Stimulated activated CD4-positive, alpha-beta T cell treated with anti-CD3 and anti-CD28 coated beads, Interleukin-1b, Interleukin-23, amount 100 ng/mL, for 1 hour (primary cell): ENCODE measurements around the gene SIMC1.
A peak's percentile ranks its signal among the peaks of the same experiment; 100 is the strongest.
"Not testable (repeated sequence)": the region's sequence is repeated elsewhere in the genome, so short reads cannot be mapped to it uniquely, and the experiment has no call there.

Experiments used
- DNase-seq, 2 donors: peaks; one replicate each; pipeline ENCODE4 v3.0.0-alpha.2; 2020; ENCODE audit warnings: low read depth in 2 of 2

Gene SIMC1

DNA sequence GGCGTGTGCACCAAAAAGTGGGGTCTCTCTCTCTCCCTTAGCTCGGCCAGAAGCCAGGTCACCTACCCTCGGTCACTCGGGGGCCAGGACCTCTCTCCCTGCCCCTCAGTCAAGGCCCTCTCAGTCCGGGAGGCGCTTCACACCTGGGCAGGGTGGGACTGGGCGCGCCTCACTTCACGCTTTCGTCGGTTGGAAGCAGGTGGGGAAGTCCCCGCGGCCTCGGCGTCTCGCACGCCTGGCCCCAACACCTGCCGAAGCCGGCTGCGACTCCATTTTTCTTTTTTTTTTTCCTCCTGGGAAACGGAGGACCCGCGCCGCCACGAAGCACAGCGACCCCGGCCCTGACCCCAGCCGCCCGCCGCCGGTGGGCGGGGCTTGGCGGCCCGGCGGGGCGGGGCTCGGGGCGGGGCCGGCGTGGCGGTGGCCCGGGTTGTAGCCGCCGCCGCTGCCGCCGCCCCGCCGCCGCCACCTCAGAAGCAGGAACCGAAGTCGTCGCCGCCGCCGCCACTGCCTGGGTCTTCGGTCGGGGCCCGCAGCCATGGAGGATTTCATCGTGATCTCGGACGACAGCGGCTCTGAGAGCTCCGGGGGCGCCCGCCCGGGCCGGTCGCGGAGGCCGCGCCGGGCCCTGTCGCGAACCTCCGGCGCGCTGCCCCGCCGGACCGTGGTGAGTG lies at the start of gene SIMC1:
TSS of gene SIMC1 (plus strand) at position 454 of the 674 bp plus-strand sequence. CDS start at position 539, 85 bp downstream.
- DNase-seq, result peak in 1 of 2 donors; percentile 47

DNA sequence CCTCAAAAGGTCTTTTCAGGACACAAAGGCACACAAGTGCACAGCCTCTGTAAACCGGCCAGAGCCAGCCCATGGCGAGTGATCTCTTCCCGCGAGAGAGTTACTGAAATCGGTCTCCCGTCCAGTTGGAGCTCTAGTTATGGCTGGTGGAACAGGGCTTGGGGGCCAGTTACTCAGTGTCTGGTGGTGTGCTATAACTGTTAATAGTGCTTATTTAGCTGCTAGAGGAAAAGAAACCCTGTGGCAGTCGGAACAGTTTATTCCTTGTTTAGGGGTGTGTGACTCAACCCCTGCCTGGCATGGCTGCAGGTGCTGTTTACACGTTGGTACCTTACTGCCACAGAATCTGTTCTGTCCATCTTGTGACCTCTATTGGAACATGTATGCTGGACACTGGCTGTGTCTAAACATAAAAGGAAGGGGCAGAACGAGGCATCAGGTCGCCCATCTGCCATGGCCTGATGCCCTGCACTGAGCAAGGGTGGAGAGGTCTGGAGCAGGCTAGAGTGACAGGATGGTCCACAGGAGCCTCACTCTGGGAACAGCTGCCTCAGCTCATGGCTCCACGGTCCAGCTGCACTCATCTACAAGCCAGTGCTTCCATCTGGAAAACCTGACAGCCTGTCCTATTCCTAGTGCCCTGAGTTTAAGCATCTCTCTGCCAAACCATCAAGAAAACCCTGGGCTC lies 49.6 kb upstream of the SIMC1 start:
- no peak for DNase-seq

DNA sequence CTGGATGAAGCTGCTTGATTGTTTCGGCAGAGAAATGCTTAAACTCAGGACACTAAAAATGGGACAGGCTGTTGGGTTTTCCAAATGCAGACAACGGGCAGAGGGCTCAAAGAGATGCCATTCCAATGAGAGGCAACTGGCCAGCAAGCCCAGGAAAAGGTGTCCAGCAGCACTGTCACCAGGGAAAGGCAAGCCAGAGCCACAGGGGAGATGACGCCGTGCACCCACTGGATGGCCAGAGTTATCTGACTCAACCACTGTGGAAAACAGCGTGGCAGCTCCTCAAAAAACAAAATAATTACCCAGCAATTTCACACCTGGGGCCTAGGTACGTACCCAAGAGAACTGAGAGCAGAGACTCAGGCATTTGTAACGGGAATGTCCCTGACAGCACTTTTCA lies 48.4 kb upstream of the SIMC1 start:
- DNase-seq, result no peak

DNA sequence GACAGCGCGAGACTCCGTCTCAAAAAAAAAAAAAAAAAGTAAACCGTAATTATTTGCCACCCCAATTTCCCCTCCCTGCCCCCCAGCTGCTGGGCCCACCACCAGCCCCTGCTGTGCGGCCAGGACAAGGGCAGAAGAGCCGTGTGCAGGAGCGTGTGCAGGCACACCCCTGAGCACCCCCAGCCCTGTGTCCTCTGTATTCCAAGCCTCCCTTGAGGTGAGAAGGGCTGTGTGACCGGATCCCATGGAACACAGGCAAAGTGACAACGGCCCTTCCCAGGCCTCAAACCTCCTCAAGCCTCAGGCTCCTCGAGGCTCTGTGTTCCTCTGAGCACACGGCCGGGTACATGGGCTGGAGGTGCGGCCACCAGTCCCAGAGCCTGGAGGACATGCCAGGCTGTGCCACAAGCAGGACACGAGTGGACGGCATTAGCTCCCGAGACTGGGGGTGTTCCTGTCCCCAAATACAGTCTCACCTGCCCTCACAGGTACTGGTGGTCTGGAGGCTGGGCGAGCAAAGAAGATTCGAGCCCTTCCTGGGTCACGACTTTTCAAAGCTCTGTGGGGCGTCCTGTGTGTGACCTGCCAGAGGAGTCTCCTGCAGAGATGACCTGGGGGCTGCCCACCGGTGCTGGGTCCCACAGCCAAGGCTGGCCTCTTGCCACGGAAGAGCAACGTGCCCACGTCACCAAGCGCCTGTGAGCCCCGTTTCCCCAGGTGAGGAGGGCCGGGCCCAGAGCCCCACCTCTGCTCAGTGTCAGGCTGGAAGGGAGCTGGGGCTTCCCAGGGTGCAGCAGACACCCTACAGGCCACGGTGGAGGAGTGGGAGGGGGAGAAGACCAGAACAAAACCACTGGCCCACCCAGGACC lies 47.1 kb upstream of the SIMC1 start:
- DNase-seq, result no peak

DNA sequence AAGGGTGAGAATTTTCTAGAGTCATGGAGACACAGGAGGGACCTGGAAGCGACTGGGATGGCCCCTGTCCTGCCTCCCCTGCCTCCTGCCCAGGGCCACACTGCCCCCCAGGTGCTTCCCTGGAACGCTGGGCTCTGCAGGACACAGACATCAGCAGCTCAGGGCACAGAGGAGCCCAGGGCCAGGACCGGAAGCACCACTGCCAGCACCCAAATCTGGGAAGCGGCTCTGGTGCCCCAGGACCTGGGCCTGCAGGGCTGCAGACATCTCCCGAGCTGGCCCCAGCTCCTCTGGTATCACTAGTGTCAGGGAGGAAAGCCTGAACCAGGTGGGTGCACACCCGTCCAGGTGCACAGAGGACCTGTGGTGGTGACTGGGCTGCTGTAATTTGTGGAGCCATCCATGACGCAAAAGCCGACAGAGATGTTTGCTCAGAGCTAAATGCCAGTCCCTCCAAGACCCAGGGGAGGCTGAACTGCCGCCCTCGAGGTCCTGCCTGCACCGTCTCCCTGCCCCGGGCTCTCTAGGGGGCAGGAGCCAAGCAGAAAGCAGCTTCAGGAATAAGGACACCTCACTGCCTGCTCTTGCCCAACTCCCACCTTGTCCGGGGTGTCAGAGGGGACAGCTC lies 46.0 kb upstream of the SIMC1 start:
- no peak for DNase-seq

DNA sequence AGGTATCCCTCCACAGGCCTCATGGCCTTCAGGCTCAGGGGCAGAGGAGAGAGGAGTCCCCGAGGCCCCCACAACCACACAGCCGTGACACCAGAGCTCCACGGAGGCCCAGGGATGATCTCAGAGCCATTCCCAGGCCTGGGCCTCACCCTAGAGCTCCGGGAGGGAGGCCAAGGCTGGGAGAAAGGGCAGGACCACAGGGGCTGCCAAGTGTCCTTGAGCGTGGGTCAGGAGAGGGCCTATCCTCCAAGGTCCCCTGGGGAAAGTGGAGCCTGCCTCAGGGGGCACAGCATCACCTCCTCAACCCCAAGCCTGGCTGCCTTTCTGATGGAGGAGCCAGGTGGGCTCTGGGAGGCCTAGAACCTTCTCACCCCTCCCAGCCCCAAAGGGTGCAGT lies 45.5 kb upstream of the SIMC1 start:
- not testable (repeated sequence) for DNase-seq

DNA sequence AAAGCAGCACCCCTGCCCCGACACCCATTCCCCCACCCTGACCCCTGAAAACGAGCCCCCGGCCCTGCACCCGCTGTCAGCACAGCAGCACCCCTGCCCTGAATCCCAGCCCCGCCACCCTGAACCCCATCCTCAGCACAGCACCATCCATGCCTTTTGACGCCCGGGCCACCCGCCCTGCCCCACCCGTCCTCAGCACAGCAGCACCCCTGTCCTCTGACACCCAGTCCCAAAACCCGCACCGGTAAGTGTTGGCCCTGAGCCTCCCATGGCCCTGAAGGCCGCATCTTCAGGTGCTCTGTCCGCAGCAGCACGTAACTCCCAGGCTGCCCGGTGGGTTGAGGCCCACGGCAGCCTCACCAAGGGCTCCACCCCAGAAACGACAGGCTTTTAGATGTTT lies 44.6 kb upstream of the SIMC1 start:
- DNase-seq, result not testable (repeated sequence)

DNA sequence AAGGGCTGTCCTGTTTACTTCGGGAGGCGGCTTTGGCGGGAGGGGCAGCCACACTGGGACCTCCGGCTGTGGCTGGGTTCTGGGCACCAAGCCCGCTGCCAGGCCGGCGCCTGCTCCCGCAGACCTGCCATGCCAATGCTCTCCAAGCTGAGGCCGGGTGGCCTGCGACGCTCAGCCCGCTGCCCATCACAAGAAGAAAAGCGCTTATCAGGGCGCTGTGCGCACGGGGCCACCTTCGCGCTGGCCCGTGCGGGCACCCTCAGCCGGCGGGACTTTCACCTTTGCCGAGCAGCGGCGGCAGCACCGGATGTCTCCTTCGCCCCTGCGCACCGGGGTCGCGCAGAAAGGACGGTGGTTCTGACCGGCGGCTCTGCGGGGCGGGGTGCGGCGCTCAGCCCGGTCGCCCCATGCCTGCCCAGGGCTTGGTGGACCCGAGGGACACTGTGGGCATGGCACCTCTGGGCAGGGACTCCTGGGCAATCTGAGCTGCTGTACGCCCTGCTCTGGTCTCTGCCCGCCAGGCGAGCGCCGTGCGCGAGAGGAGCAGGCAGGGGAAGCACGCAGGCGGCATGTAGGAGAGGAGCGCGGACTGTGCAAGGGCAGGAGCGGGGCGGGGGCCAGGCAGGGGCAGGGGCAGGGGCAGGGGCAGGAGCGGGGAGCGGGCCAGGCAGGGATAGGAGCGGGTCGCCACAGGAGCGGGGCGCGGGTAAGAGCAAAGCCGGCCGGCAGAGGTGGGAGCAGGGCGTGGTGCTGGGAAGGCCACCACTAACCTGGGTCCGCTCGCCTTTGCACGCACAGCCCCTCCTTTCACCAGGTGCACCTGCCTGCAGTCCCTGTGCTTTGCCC lies 43.8 kb upstream of the SIMC1 start:
- DNase-seq, result not testable (repeated sequence)

DNA sequence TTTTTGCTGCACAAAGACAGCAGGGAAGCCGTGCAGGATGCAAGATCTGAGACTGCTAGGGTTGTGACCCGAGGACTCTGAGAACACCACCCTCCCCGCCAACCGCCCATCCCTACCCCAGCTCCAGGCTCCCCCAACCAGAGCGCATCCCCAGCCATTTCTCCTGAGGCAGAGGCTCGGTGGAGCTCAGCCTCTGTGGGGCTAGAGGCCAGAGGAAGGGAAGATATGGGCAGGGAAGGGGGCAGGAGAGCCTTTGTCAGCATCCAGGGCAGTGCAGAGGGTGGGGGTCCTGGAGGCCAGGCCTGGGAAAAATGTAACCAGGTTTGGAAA lies 43.2 kb upstream of the SIMC1 start:
- not testable (repeated sequence) for DNase-seq

DNA sequence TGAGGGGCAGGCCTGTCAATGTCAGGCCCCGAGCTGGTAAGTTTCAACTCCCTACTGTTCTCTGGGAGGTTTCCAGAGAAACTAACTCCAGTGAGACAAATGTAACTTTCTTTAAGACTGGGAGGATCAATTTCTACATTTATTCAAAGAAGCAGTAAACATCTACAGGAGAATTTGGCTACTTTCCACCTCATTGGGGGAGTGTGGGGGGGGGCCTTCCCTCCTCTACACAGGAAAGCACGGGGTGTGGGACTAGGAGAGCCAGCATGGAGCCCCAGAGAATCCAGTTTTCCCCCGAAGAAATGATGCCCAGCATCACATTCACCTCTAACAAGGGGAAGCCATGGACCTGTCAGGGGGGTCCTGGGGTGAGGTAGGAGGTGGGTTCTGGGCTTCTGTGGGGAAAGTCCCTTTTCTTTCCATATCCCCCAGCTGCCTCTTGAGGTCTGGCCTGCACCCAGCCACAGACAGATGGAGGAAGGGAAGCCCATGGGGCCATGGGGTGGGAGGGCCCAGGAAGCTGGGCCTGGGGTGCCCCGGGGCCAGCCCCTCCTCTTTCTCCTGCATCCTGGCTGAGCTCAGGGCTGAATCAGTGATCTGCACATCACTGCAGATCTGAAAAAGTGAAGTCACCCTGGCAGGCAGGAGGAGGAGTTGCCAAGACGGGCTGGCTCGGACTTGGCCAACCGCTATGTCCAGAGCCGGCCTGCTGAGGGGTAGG lies 42.6 kb upstream of the SIMC1 start:
- not testable (repeated sequence) for DNase-seq

DNA sequence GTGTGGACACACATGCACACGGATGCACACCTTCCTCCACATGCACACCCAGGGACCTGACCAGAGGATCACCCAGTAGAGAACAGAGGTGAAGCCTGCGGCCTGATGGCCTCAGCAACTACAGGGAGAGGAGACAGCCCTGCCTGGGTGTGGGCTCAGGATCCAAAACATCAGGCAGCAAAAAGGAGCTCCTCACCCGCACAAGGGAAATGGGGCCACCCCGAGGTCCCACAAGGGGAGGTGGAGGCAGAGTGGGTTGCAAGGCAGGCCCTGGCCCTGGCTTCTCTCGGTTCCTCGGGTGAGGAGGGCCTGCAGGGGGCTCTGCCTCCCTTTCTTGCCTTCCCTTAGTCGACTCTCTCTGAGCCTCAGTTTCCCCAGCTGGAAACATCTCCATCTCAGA lies 41.4 kb upstream of the SIMC1 start:
- not testable (repeated sequence) for DNase-seq

DNA sequence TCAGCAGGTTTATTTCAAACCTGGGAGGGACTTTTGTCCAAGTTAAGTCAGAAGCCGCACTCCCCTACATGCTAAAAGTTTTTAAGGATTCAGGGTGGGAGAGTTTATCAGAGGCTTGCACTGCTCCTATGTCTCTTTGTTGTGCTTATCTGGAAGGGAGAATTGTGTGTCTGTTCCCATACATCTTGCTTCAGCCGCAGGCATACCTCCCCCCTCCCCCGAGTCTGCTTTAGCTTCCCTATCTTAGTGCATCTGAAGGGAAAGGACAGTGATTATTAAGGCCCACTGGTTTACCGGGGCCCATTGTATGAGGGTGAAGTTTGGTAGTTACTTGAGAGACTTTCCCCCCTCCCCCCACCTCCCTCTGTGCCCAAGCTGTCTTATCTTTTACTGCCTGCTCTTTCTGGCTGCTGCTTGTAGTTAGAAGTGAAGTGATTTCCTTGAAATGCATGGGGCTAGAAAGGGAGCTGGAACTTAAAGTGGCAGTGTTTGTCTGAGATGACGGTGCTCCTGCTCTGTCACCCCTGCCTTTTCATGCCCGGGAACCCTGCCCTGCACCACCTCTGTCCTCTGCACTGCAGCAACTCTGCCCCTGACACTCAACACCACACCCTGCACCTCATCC lies 40.9 kb upstream of the SIMC1 start:
- DNase-seq, result not testable (repeated sequence)

DNA sequence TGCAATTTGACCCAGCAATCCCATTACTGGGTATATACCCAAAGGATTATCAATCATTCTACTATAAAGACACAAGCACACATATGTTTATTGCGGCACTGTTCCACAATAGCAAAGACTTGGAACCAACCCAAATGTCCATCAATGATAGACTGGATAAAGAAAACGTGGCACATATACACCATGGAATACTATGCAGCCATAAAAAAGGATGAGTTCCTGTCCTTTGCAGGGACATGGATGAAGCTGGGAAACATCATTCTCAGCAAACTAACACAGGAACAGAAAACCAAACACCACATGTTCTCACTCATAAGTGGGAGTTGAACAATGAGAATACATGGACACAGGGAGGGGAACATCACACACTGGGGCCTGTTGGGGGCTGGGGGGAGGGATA lies 39.9 kb upstream of the SIMC1 start:
- DNase-seq, result not testable (repeated sequence)

DNA sequence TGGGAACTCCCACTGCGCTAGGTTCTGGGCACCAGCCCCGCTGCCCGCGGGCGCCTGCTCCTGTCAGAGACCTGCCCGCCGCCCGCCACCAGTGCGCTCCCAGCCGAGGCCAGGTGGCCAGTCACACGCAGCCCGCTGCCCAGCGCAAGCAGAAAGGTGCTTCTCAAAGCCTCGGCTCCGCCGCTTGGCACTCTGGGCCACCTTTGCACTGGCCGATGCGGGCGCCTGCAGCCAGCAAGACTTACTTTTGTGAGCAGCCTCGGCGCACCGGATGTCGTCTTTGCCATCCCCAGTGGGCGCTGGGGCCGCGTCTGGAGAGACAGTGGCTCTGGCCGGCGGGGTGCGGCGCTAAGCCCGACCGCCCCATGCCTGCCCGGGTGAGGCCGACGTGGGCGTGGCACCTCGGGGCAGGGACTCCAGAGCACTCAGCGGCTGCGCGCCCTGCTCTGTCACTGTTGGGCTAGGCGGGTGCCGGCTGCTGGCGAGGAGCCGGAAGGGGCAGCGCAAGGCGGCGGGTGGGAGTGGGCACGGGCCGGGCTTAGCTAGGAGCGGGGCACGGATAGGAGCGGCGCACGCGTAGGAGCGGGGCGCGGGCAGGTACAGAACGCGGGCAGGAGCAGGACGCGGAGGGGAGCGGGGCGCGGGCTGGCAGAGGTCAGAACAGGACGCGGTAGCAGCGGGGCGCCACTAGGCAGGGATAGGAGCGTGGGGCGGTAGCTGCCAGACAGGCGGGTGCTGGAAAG lies 39.1 kb upstream of the SIMC1 start:
- DNase-seq, result not testable (repeated sequence)

DNA sequence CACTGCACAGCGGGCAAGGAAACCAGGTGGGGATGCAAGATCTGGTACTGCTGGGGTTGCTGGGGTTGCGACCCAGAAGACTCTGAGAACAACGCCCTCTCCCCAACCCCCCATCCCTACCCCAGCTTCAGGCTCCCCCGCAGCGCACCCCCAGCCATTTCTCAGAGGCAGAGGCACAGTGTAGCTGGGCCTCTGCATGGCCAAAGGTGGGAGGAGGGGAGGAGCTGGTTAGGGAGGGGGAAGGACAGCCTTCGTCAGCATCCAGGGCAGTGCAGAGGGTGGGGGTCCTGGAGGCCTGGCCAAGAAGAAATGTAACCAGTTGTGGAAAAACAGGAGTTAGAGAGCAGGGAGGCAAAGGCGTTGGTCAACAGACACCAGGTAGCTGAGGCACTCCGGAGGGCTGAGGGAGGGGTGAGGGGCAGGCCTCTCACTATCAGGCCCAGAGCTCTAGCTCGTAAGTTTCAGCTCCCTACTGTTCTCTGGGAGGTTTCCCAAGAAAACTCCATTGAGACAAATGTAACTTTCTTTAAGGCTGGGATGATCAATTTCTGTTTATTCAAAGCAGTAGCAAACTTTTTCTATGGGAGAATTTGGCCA lies 38.3 kb upstream of the SIMC1 start:
- DNase-seq, result not testable (repeated sequence)

DNA sequence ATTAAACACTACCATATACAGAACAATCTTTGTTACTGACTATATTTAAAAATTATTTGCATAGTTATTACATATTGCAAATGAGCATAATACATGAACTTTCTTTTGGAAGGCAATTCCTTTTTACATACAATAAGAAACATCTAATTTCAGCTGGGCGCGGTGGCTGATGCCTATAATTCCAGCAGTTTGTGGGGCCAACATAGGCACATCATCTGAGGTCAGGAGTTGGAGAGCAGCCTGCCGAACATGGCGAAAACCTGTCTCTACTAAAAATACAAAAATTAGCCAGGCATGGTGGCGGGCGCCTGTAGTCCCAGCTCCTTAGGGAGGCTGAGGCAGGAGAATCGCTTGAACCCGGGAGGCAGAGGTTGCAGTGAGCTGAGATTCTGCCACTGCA lies 36.4 kb upstream of the SIMC1 start:
- DNase-seq, result no peak

DNA sequence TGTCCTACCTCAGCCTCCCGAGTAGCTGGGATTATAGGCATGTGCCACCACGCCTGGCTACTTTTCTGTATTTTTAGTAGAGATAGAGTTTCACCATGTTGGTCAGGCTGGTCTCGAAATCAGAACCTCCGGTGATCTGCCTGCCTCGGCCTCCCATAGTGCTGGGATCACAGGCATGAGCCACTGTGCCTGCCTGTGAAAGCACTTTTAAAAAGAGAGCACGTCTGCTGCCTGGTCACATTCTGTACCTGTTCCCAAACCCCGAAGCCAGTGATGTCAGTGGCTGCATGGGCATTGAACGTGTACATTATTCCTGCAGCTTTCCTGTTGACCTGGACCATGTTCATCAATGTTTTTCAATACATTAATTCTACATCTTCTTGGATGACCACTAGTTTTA lies 35.1 kb upstream of the SIMC1 start:
- DNase-seq, result no peak

DNA sequence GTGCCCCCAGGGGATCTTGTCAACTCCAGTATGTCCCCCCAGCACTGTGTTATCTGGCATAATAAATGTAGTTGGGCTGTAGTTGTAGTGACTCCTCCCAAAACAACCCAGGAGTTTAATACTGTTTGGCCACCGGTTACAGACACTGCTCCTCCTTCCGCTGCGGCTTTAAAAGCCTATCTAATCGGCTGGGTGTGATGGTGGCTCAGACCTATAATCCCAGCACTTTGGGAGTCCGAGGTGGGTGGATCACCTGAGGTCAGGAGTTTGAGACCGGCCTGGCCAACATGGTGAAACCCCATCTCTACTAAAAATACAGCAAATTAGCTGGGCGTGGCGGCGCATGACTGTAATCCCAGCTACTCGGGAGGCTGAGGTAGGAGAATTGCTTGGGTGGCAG lies 34.7 kb upstream of the SIMC1 start:
- not testable (repeated sequence) for DNase-seq

DNA sequence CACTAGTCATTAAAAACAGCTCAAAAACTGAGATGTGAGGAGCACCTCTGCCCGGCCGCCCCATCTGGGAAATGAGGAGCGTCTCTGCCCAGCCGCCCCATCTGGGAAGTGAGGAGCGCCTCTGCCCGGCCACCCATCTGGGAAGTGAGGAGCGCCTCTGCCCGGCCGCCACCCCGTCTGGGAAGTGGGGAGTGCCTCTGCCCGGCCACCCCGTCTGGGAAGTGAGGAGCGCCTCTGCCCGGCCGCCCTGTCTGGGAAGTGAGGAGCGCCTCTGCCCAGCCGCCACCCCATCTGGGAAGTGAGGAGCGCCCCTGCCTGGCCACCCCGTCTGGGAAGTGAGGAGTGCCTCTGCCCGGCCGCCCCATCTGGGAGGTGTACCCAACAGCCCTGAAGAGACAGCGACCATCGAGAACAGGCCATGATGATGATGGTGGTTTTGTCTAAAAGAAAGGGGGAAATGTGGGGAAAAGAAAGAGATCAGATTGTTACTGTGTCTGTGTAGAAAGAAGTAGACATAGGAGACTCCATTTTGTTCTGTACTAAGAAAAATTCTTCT lies 23.7 kb upstream of the SIMC1 start:
- DNase-seq, result not testable (repeated sequence)
